ENCODE results near the gene SGCD.

The SGCD gene

GRCh38 chr5:156500755-156501154 is 173.8 kb downstream of the SGCD start:
- Histone ChIP-seq H3K36me3 (ENCODE audit: control insufficient read depth, insufficient read depth, low read length) (no peaks in the 10 kb centered on the region), H3K27me3 (ENCODE audit: control insufficient read depth, insufficient read depth, low read length) (no peaks in the 10 kb centered on the region), H3K27ac (ENCODE audit: low read length) (no peak overlapping the region), H3K9me3 (ENCODE audit: control insufficient read depth, insufficient read depth, low read length) (no peaks in the 10 kb centered on the region), H3K4me3 (ENCODE audit: low read length) (no peak overlapping the region), H3K4me1 (ENCODE audit: control insufficient read depth, insufficient read depth, low read length) (no peaks in the 10 kb centered on the region)
- DNase-seq (ENCODE audit: low read depth, low spot score), result no peak
- no CpG with 5 or more reads among the region's 5 CpGs for WGBS (ENCODE audit: insufficient coverage, insufficient read length)

GRCh38 chr5:156505101-156505500 is 178.1 kb downstream of the SGCD start:
- Histone ChIP-seq H3K4me3 (ENCODE audit: low read length) (no peak overlapping the region), H3K9me3 (ENCODE audit: control insufficient read depth, insufficient read depth, low read length) (no peaks in the 10 kb centered on the region), H3K27ac (ENCODE audit: low read length) (no peak overlapping the region), H3K27me3 (ENCODE audit: control insufficient read depth, insufficient read depth, low read length) (no peaks in the 10 kb centered on the region), H3K4me1 (ENCODE audit: control insufficient read depth, insufficient read depth, low read length) (no peaks in the 10 kb centered on the region), H3K36me3 (ENCODE audit: control insufficient read depth, insufficient read depth, low read length) (no peaks in the 10 kb centered on the region)
- no peak for DNase-seq (ENCODE audit: low read depth, low spot score)
- WGBS (ENCODE audit: insufficient coverage, insufficient read length), result no CpG with 5 or more reads among the region's 5 CpGs

- no peaks in the 10 kb centered on the region for H3K4me1 ChIP-seq (ENCODE audit: control insufficient read depth, insufficient read depth, low read length)
- WGBS (ENCODE audit: insufficient coverage, insufficient read length), result no CpG with 5 or more reads among the region's 2 CpGs
- H3K27me3 ChIP-seq (ENCODE audit: control insufficient read depth, insufficient read depth, low read length), result no peaks in the 10 kb centered on the region
- H3K4me3 ChIP-seq (ENCODE audit: low read length), result no peak overlapping the region
- H3K27ac ChIP-seq (ENCODE audit: low read length), result no peak overlapping the region
- DNase-seq (ENCODE audit: low read depth, low spot score), result no peak
- H3K36me3 ChIP-seq (ENCODE audit: control insufficient read depth, insufficient read depth, low read length), result no peaks in the 10 kb centered on the region
- no peaks in the 10 kb centered on the region for H3K9me3 ChIP-seq (ENCODE audit: control insufficient read depth, insufficient read depth, low read length)
Measured at GRCh38 chr5:156513123-156513815, 186.3 kb downstream of the SGCD start.

GRCh38 chr5:156515121-156515520 is 188.2 kb downstream of the SGCD start:
- Histone ChIP-seq H3K36me3 (ENCODE audit: control insufficient read depth, insufficient read depth, low read length) (no peaks in the 10 kb centered on the region), H3K4me1 (ENCODE audit: control insufficient read depth, insufficient read depth, low read length) (no peaks in the 10 kb centered on the region), H3K27me3 (ENCODE audit: control insufficient read depth, insufficient read depth, low read length) (no peaks in the 10 kb centered on the region), H3K9me3 (ENCODE audit: control insufficient read depth, insufficient read depth, low read length) (no peaks in the 10 kb centered on the region), H3K27ac (ENCODE audit: low read length) (no peak overlapping the region), H3K4me3 (ENCODE audit: low read length) (no peak overlapping the region)
- DNase-seq (ENCODE audit: low read depth, low spot score), result no peak
- no CpG with 5 or more reads among the region's 2 CpGs for WGBS (ENCODE audit: insufficient coverage, insufficient read length)

- no peak for DNase-seq (ENCODE audit: low read depth, low spot score)
- Histone ChIP-seq H3K27me3 (ENCODE audit: control insufficient read depth, insufficient read depth, low read length) (no peaks in the 10 kb centered on the region), H3K9me3 (ENCODE audit: control insufficient read depth, insufficient read depth, low read length) (no peaks in the 10 kb centered on the region), H3K36me3 (ENCODE audit: control insufficient read depth, insufficient read depth, low read length) (no peaks in the 10 kb centered on the region), H3K27ac (ENCODE audit: low read length) (no peak overlapping the region), H3K4me1 (ENCODE audit: control insufficient read depth, insufficient read depth, low read length) (no peaks in the 10 kb centered on the region), H3K4me3 (ENCODE audit: low read length) (no peak overlapping the region)
- WGBS (ENCODE audit: insufficient coverage, insufficient read length), result no CpG with 5 or more reads among the region's 4 CpGs
Measured at GRCh38 chr5:156515803-156516360, 188.9 kb downstream of the SGCD start.

GRCh38 chr5:156522651-156523529 is 195.9 kb downstream of the SGCD start:
- no CpG with 5 or more reads among the region's 5 CpGs for WGBS (ENCODE audit: insufficient coverage, insufficient read length)
- no peak for DNase-seq (ENCODE audit: low read depth, low spot score)
- no peaks in the 10 kb centered on the region for H3K9me3 ChIP-seq (ENCODE audit: control insufficient read depth, insufficient read depth, low read length)
- no peaks in the 10 kb centered on the region for H3K4me1 ChIP-seq (ENCODE audit: control insufficient read depth, insufficient read depth, low read length)
- no peak overlapping the region for H3K27ac ChIP-seq (ENCODE audit: low read length)
- H3K27me3 ChIP-seq (ENCODE audit: control insufficient read depth, insufficient read depth, low read length), result no peaks in the 10 kb centered on the region
- no peaks in the 10 kb centered on the region for H3K36me3 ChIP-seq (ENCODE audit: control insufficient read depth, insufficient read depth, low read length)
- H3K4me3 ChIP-seq (ENCODE audit: low read length), result no peak overlapping the region

GRCh38 chr5:156523607-156524006 is 196.6 kb downstream of the SGCD start:
- no peaks in the 10 kb centered on the region for H3K36me3 ChIP-seq (ENCODE audit: control insufficient read depth, insufficient read depth, low read length)
- H3K9me3 ChIP-seq (ENCODE audit: control insufficient read depth, insufficient read depth, low read length), result no peaks in the 10 kb centered on the region
- H3K4me1 ChIP-seq (ENCODE audit: control insufficient read depth, insufficient read depth, low read length), result no peaks in the 10 kb centered on the region
- no peak for DNase-seq (ENCODE audit: low read depth, low spot score)
- H3K27me3 ChIP-seq (ENCODE audit: control insufficient read depth, insufficient read depth, low read length), result no peaks in the 10 kb centered on the region
- H3K4me3 ChIP-seq (ENCODE audit: low read length), result no peak overlapping the region
- no CpG with 5 or more reads among the region's 3 CpGs for WGBS (ENCODE audit: insufficient coverage, insufficient read length)
- no peak overlapping the region for H3K27ac ChIP-seq (ENCODE audit: low read length)

GRCh38 chr5:156526081-156526925 is 199.3 kb downstream of the SGCD start:
- Histone ChIP-seq H3K9me3 (ENCODE audit: control insufficient read depth, insufficient read depth, low read length) (no peaks in the 10 kb centered on the region), H3K27ac (ENCODE audit: low read length) (no peak overlapping the region), H3K36me3 (ENCODE audit: control insufficient read depth, insufficient read depth, low read length) (no peaks in the 10 kb centered on the region), H3K4me3 (ENCODE audit: low read length) (no peak overlapping the region), H3K27me3 (ENCODE audit: control insufficient read depth, insufficient read depth, low read length) (no peaks in the 10 kb centered on the region), H3K4me1 (ENCODE audit: control insufficient read depth, insufficient read depth, low read length) (no peaks in the 10 kb centered on the region)
- no peak for DNase-seq (ENCODE audit: low read depth, low spot score)
- WGBS (ENCODE audit: insufficient coverage, insufficient read length), result no CpG with 5 or more reads among the region's 9 CpGs

GRCh38 chr5:156527611-156528010 is 200.6 kb downstream of the SGCD start:
- no peaks in the 10 kb centered on the region for H3K9me3 ChIP-seq (ENCODE audit: control insufficient read depth, insufficient read depth, low read length)
- H3K27ac ChIP-seq (ENCODE audit: low read length), result no peak overlapping the region
- no CpG with 5 or more reads among the region's 2 CpGs for WGBS (ENCODE audit: insufficient coverage, insufficient read length)
- no peaks in the 10 kb centered on the region for H3K4me1 ChIP-seq (ENCODE audit: control insufficient read depth, insufficient read depth, low read length)
- H3K4me3 ChIP-seq (ENCODE audit: low read length), result no peak overlapping the region
- H3K36me3 ChIP-seq (ENCODE audit: control insufficient read depth, insufficient read depth, low read length), result no peaks in the 10 kb centered on the region
- no peak for DNase-seq (ENCODE audit: low read depth, low spot score)
- no peaks in the 10 kb centered on the region for H3K27me3 ChIP-seq (ENCODE audit: control insufficient read depth, insufficient read depth, low read length)

- no peaks in the 10 kb centered on the region for H3K36me3 ChIP-seq (ENCODE audit: control insufficient read depth, insufficient read depth, low read length)
- no peaks in the 10 kb centered on the region for H3K9me3 ChIP-seq (ENCODE audit: control insufficient read depth, insufficient read depth, low read length)
- no peak for DNase-seq (ENCODE audit: low read depth, low spot score)
- no peak overlapping the region for H3K27ac ChIP-seq (ENCODE audit: low read length)
- no peaks in the 10 kb centered on the region for H3K27me3 ChIP-seq (ENCODE audit: control insufficient read depth, insufficient read depth, low read length)
- no CpG with 5 or more reads among the region's 1 CpG for WGBS (ENCODE audit: insufficient coverage, insufficient read length)
- H3K4me1 ChIP-seq (ENCODE audit: control insufficient read depth, insufficient read depth, low read length), result no peaks in the 10 kb centered on the region
- H3K4me3 ChIP-seq (ENCODE audit: low read length), result no peak overlapping the region
Measured at GRCh38 chr5:156528673-156529072, 201.7 kb downstream of the SGCD start.

Data from iPS DF 6.9 (cell line).